Activated naive CD4-positive, alpha-beta T cell treated with anti-CD3 and anti-CD28 coated beads for 36 hours (primary cell): ENCODE data around the gene MGAT1. TPM values are rescaled to one million over a fixed set of nuclear protein-coding genes. Genes with fewer than 3 reads are reported as not detected.
A peak's percentile ranks its signal among the peaks of the same experiment; 100 is the strongest.
"Not testable (repeated sequence)": the region's sequence is repeated elsewhere in the genome, so short reads cannot be mapped to it uniquely, and the experiment has no call there.

Experiments
- CTCF ChIA-PET: fragments of 350-600 bp; sonication (Branson Sonifier 250); formaldehyde crosslinking; loops from one replicate; lab custom pipeline; 2021; ENCODE audit warnings: antibody characterized with exemption; lab: Charles Lee
- DNase-seq: peaks from one replicate; pipeline ENCODE4 v3.0.0-alpha.2; 2020
- H3K27ac Mint-ChIP-seq: one replicate; pipeline ENCODE4 v1.8.0; 2021; ENCODE audit warnings: mild to moderate bottlenecking, mixed read lengths
- H3K27me3 Mint-ChIP-seq: one replicate; pipeline ENCODE4 v1.8.0; 2021; ENCODE audit warnings: low read depth, mixed read lengths
- H3K36me3 Mint-ChIP-seq: one replicate; pipeline ENCODE4 v1.8.0; 2021; ENCODE audit warnings: low read depth, mixed read lengths
- H3K4me1 Mint-ChIP-seq: one replicate; pipeline ENCODE4 v1.8.0; 2021; ENCODE audit warnings: low read depth, mixed read lengths
- H3K4me3 Mint-ChIP-seq: one replicate; pipeline ENCODE4 v1.8.0; 2021; ENCODE audit warnings: mild to moderate bottlenecking, moderate library complexity, mixed read lengths
- H3K9me3 Mint-ChIP-seq: one replicate; pipeline ENCODE4 v1.8.0; 2021; ENCODE audit warnings: mixed read lengths
- intact Hi-C: fragments of 100-400 bp; cut with micrococcal nuclease; formaldehyde crosslinking; loops from one replicate; pipeline ENCODE4 v1.15.1; 2023
- total RNA-seq, 2 experiments: library from RNA; stranded (reverse); gene quantifications; one replicate each; pipeline ENCODE4 v1.2.3, GENCODE V29; 2021

MGAT1 gene
- total RNA-seq, 2 experiments from 2014 or later: 70.0 to 75.2 TPM

GRCh38 chr5:180799194-180799593 lies 3.4 kb downstream of the MGAT1 start:
- Mint-ChIP-seq H3K9me3 (no peaks in the 10 kb centered on the region), H3K4me3 (no peak overlapping the region), H3K4me1 (peaks cover 73% of the 10 kb centered on the region), H3K27ac (peak overlapping the region; percentile 72), H3K36me3 (peaks cover 19% of the 10 kb centered on the region), H3K27me3 (no peaks in the 10 kb centered on the region)
- intact Hi-C loops: no loop called here
- peak; percentile 39 for DNase-seq
- CTCF ChIA-PET: interaction anchor here (1.0 kb wide), 1 partner anchor 9 kb away, joined by 4 read pairs; no protein-coding TSS in a partner anchor

- intact Hi-C loops: no loop called here
- Mint-ChIP-seq H3K4me3 (no peak overlapping the region), H3K9me3 (no peaks in the 10 kb centered on the region), H3K27ac (peak overlapping the region; percentile 43), H3K4me1 (peaks cover 76% of the 10 kb centered on the region), H3K36me3 (peaks cover 19% of the 10 kb centered on the region), H3K27me3 (no peaks in the 10 kb centered on the region)
- DNase-seq: no peak
- CTCF ChIA-PET: interaction anchor here (0.6 kb wide), 1 partner anchor 378 kb away, joined by 7 read pairs; no protein-coding TSS in a partner anchor
These were observed 4.4 kb downstream of the MGAT1 start for GRCh38 chr5:180798193-180798592.

GRCh38 chr5:180797256-180798192 lies 5.1 kb downstream of the MGAT1 start:
- Mint-ChIP-seq H3K36me3 (peaks cover 19% of the 10 kb centered on the region), H3K27ac (peak overlapping the region; percentile 54), H3K4me3 (no peak overlapping the region), H3K9me3 (no peaks in the 10 kb centered on the region), H3K4me1 (peaks cover 79% of the 10 kb centered on the region), H3K27me3 (no peaks in the 10 kb centered on the region)
- CTCF ChIA-PET: interaction anchor here (0.6 kb wide), 1 partner anchor 378 kb away, joined by 7 read pairs; no protein-coding TSS in a partner anchor
- intact Hi-C loops: no loop called here
- DNase-seq: no peak

GRCh38 chr5:180795771-180796313 lies 6.8 kb downstream of the MGAT1 start:
- Mint-ChIP-seq H3K27me3 (no peaks in the 10 kb centered on the region), H3K4me1 (peaks cover 70% of the 10 kb centered on the region), H3K27ac (peak overlapping the region; percentile 69), H3K9me3 (no peaks in the 10 kb centered on the region), H3K4me3 (no peak overlapping the region), H3K36me3 (peaks cover 16% of the 10 kb centered on the region)
- intact Hi-C loops: no loop called here
- no peak for DNase-seq
- CTCF ChIA-PET: no interaction called here

GRCh38 chr5:180792965-180793287 lies 9.7 kb downstream of the MGAT1 start:
- Mint-ChIP-seq H3K4me1 (peaks cover 48% of the 10 kb centered on the region), H3K4me3 (no peak overlapping the region), H3K27me3 (no peaks in the 10 kb centered on the region), H3K36me3 (peaks cover 8% of the 10 kb centered on the region), H3K27ac (peak overlapping the region; percentile 56), H3K9me3 (no peaks in the 10 kb centered on the region)
- CTCF ChIA-PET: no interaction called here
- DNase-seq: no peak
- intact Hi-C loops: no loop called here

- Mint-ChIP-seq H3K4me3 (no peak overlapping the region), H3K36me3 (peaks cover 8% of the 10 kb centered on the region), H3K4me1 (peaks cover 43% of the 10 kb centered on the region), H3K27me3 (no peaks in the 10 kb centered on the region), H3K27ac (no peak overlapping the region), H3K9me3 (no peaks in the 10 kb centered on the region)
- no peak for DNase-seq
- intact Hi-C loops: no loop called here
- CTCF ChIA-PET: interaction anchor here (0.5 kb wide), 1 partner anchor 14 kb away, joined by 3 read pairs; no protein-coding TSS in a partner anchor
These were observed 10.2 kb downstream of the MGAT1 start for GRCh38 chr5:180792287-180792964.

- no peaks in the 10 kb centered on the region for H3K9me3 Mint-ChIP-seq
- intact Hi-C loops: no loop called here
- CTCF ChIA-PET: interaction anchor here (0.5 kb wide), 1 partner anchor 15 kb away, joined by 3 read pairs; no protein-coding TSS in a partner anchor
- no peak overlapping the region for H3K27ac Mint-ChIP-seq
- no peak for DNase-seq
- H3K4me3 Mint-ChIP-seq: no peak overlapping the region
- peaks cover 8% of the 10 kb centered on the region for H3K36me3 Mint-ChIP-seq
- no peaks in the 10 kb centered on the region for H3K27me3 Mint-ChIP-seq
- H3K4me1 Mint-ChIP-seq: peaks cover 39% of the 10 kb centered on the region
These were observed 10.9 kb downstream of the MGAT1 start for GRCh38 chr5:180791611-180792213.

- peaks cover 40% of the 10 kb centered on the region for H3K4me1 Mint-ChIP-seq
- CTCF ChIA-PET: no interaction called here
- H3K9me3 Mint-ChIP-seq: no peaks in the 10 kb centered on the region
- no peak for DNase-seq
- no peak overlapping the region for H3K4me3 Mint-ChIP-seq
- H3K27ac Mint-ChIP-seq: peak overlapping the region; percentile 46
- peaks cover 8% of the 10 kb centered on the region for H3K36me3 Mint-ChIP-seq
- no peaks in the 10 kb centered on the region for H3K27me3 Mint-ChIP-seq
- intact Hi-C loops: no loop called here
These were observed 12.1 kb downstream of the MGAT1 start for GRCh38 chr5:180790524-180790923.

- peak; percentile 50 for DNase-seq
These were observed 12.6 kb downstream of the MGAT1 start for GRCh38 chr5:180790020-180790419.

GRCh38 chr5:180788651-180789410 lies 13.8 kb downstream of the MGAT1 start:
- H3K9me3 Mint-ChIP-seq, H3K36me3 Mint-ChIP-seq, H3K4me3 Mint-ChIP-seq, H3K27me3 Mint-ChIP-seq, H3K27ac Mint-ChIP-seq, DNase-seq, intact Hi-C loops: not testable (repeated sequence)
- CTCF ChIA-PET: interaction anchor here (0.7 to 1.2 kb wide), 2 partner anchors 13 to 428 kb away, joined by 3 read pairs; no protein-coding TSS in a partner anchor
- peaks cover 31% of the 10 kb centered on the region for H3K4me1 Mint-ChIP-seq

More at GRCh38 chr5:180790020-180790419, 12.6 kb downstream of the MGAT1 start:
- CTCF ChIA-PET: no interaction called here
- no peaks in the 10 kb centered on the region for H3K27me3 Mint-ChIP-seq
- peaks cover 8% of the 10 kb centered on the region for H3K36me3 Mint-ChIP-seq
- peaks cover 37% of the 10 kb centered on the region for H3K4me1 Mint-ChIP-seq
- intact Hi-C loops: no loop called here
- H3K27ac Mint-ChIP-seq: peak overlapping the region; percentile 46
- H3K9me3 Mint-ChIP-seq: no peaks in the 10 kb centered on the region
- no peak overlapping the region for H3K4me3 Mint-ChIP-seq

GRCh38 chr5:180787711-180788431 lies 14.7 kb downstream of the MGAT1 start:
- Mint-ChIP-seq H3K4me3 (no peak overlapping the region), H3K9me3 (no peaks in the 10 kb centered on the region), H3K4me1 (peaks cover 23% of the 10 kb centered on the region), H3K27me3 (no peaks in the 10 kb centered on the region), H3K36me3 (peaks cover 8% of the 10 kb centered on the region), H3K27ac (peak overlapping the region; percentile 39)
- intact Hi-C loops: no loop called here
- CTCF ChIA-PET: no interaction called here
- no peak for DNase-seq
